ENCODE measurements around the gene OXNAD1.

OXNAD1 gene

GRCh38 chr3:16286751-16287543, 21.9 kb downstream of the OXNAD1 start:
- DNase-seq (ENCODE audit: insufficient read length, low spot score): no peak
- FAIRE-seq: no peak
- TF ChIP-seq POU2F2 (IDR thresholded peaks at IDR 0.05; ENCODE audit: low read depth, low read length): no peak
- no peak for TF ChIP-seq SPI1 (IDR thresholded peaks at IDR 0.05; ENCODE audit: low read depth, low read length)
- no peak for TF ChIP-seq TAF1 (IDR thresholded peaks at IDR 0.05; ENCODE audit: low read depth, low read length)
- no peak for TF ChIP-seq POLR2AphosphoS5 (IDR thresholded peaks at IDR 0.05; ENCODE audit: low read depth, low read length)
- TF ChIP-seq POLR2A (IDR thresholded peaks at IDR 0.05; ENCODE audit: low read depth, low read length): no peak
- no peak for TF ChIP-seq PAX5 (IDR thresholded peaks at IDR 0.05; ENCODE audit: insufficient read depth, low read length, severe bottlenecking)

- TF ChIP-seq PAX5 (IDR thresholded peaks at IDR 0.05; ENCODE audit: insufficient read depth, low read length, severe bottlenecking) (no peak), POLR2A (IDR thresholded peaks at IDR 0.05; ENCODE audit: low read depth, low read length) (no peak), TAF1 (IDR thresholded peaks at IDR 0.05; ENCODE audit: low read depth, low read length) (no peak), SPI1 (IDR thresholded peaks at IDR 0.05; ENCODE audit: low read depth, low read length) (no peak), POU2F2 (IDR thresholded peaks at IDR 0.05; ENCODE audit: low read depth, low read length) (no peak), POLR2AphosphoS5 (IDR thresholded peaks at IDR 0.05; ENCODE audit: low read depth, low read length) (no peak)
- FAIRE-seq: no peak
- no peak for DNase-seq (ENCODE audit: insufficient read length, low spot score)
These were observed 23.7 kb downstream of the OXNAD1 start for GRCh38 chr3:16288664-16289063.

GRCh38 chr3:16289144-16289889, 24.3 kb downstream of the OXNAD1 start:
- DNase-seq (ENCODE audit: insufficient read length, low spot score) (no peak), FAIRE-seq (no peak)
- no peak for TF ChIP-seq PAX5 (IDR thresholded peaks at IDR 0.05; ENCODE audit: insufficient read depth, low read length, severe bottlenecking)
- TF ChIP-seq POLR2AphosphoS5 (IDR thresholded peaks at IDR 0.05; ENCODE audit: low read depth, low read length): no peak
- TF ChIP-seq SPI1 (IDR thresholded peaks at IDR 0.05; ENCODE audit: low read depth, low read length): no peak
- no peak for TF ChIP-seq POU2F2 (IDR thresholded peaks at IDR 0.05; ENCODE audit: low read depth, low read length)
- TF ChIP-seq POLR2A (IDR thresholded peaks at IDR 0.05; ENCODE audit: low read depth, low read length): no peak
- TF ChIP-seq TAF1 (IDR thresholded peaks at IDR 0.05; ENCODE audit: low read depth, low read length): no peak

GRCh38 chr3:16290007-16290826, 25.2 kb downstream of the OXNAD1 start:
- TF ChIP-seq PAX5 (IDR thresholded peaks at IDR 0.05; ENCODE audit: insufficient read depth, low read length, severe bottlenecking) (no peak), POLR2A (IDR thresholded peaks at IDR 0.05; ENCODE audit: low read depth, low read length) (no peak), TAF1 (IDR thresholded peaks at IDR 0.05; ENCODE audit: low read depth, low read length) (no peak), POLR2AphosphoS5 (IDR thresholded peaks at IDR 0.05; ENCODE audit: low read depth, low read length) (no peak), SPI1 (IDR thresholded peaks at IDR 0.05; ENCODE audit: low read depth, low read length) (no peak), POU2F2 (IDR thresholded peaks at IDR 0.05; ENCODE audit: low read depth, low read length) (no peak)
- no peak for DNase-seq (ENCODE audit: insufficient read length, low spot score)
- peak; percentile 51 for FAIRE-seq

GRCh38 chr3:16290827-16291196, 25.8 kb downstream of the OXNAD1 start:
- TF ChIP-seq POLR2A (IDR thresholded peaks at IDR 0.05; ENCODE audit: low read depth, low read length) (no peak), POU2F2 (IDR thresholded peaks at IDR 0.05; ENCODE audit: low read depth, low read length) (no peak), TAF1 (IDR thresholded peaks at IDR 0.05; ENCODE audit: low read depth, low read length) (no peak), SPI1 (IDR thresholded peaks at IDR 0.05; ENCODE audit: low read depth, low read length) (no peak), PAX5 (IDR thresholded peaks at IDR 0.05; ENCODE audit: insufficient read depth, low read length, severe bottlenecking) (no peak), POLR2AphosphoS5 (IDR thresholded peaks at IDR 0.05; ENCODE audit: low read depth, low read length) (no peak)
- no peak for DNase-seq (ENCODE audit: insufficient read length, low spot score)
- no peak for FAIRE-seq

- DNase-seq (ENCODE audit: insufficient read length, low spot score): no peak
- TF ChIP-seq SPI1 (IDR thresholded peaks at IDR 0.05; ENCODE audit: low read depth, low read length) (no peak), TAF1 (IDR thresholded peaks at IDR 0.05; ENCODE audit: low read depth, low read length) (no peak), POLR2AphosphoS5 (IDR thresholded peaks at IDR 0.05; ENCODE audit: low read depth, low read length) (no peak), POLR2A (IDR thresholded peaks at IDR 0.05; ENCODE audit: low read depth, low read length) (no peak), POU2F2 (IDR thresholded peaks at IDR 0.05; ENCODE audit: low read depth, low read length) (no peak), PAX5 (IDR thresholded peaks at IDR 0.05; ENCODE audit: insufficient read depth, low read length, severe bottlenecking) (no peak)
- no peak for FAIRE-seq
These were observed 29.8 kb downstream of the OXNAD1 start for GRCh38 chr3:16294844-16295243.

- FAIRE-seq: no peak
- DNase-seq (ENCODE audit: insufficient read length, low spot score): no peak
- no peak for TF ChIP-seq PAX5 (IDR thresholded peaks at IDR 0.05; ENCODE audit: insufficient read depth, low read length, severe bottlenecking)
- no peak for TF ChIP-seq POLR2A (IDR thresholded peaks at IDR 0.05; ENCODE audit: low read depth, low read length)
- TF ChIP-seq POU2F2 (IDR thresholded peaks at IDR 0.05; ENCODE audit: low read depth, low read length): no peak
- no peak for TF ChIP-seq TAF1 (IDR thresholded peaks at IDR 0.05; ENCODE audit: low read depth, low read length)
- peak; percentile 52 for TF ChIP-seq SPI1 (IDR thresholded peaks at IDR 0.05; ENCODE audit: low read depth, low read length)
These were observed 30.4 kb downstream of the OXNAD1 start for GRCh38 chr3:16295298-16295890.

GRCh38 chr3:16297997-16298885, 33.2 kb downstream of the OXNAD1 start:
- FAIRE-seq (no peak), DNase-seq (ENCODE audit: insufficient read length, low spot score) (no peak)
- TF ChIP-seq POLR2AphosphoS5 (IDR thresholded peaks at IDR 0.05; ENCODE audit: low read depth, low read length) (peak; percentile 30; the same call in 1 of the 2 replicates), SPI1 (IDR thresholded peaks at IDR 0.05; ENCODE audit: low read depth, low read length) (no peak), POLR2A (IDR thresholded peaks at IDR 0.05; ENCODE audit: low read depth, low read length) (no peak)
